Measurements from ENCODE around the gene PCDH9.

DNA sequence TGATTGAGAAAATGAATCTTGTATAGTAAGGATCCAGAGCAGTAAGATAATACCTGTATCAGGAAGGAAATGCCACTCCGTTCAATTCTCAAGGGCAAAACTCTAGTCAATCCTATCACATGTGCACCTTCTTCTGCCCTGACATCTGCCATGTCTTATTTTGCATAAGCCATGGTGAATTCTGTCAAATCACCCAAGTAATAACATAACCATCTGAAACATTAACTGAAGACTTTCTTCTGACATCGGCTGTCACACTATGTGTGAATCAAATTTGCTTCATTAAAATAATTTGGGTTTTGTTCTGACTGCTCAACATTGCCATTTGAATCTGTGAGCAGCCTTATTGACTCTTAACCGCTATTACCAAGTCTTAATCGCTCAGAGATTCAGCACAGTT, 91.2 kb downstream of the PCDH9 start:
- TF ChIP-seq, protein P1, sequence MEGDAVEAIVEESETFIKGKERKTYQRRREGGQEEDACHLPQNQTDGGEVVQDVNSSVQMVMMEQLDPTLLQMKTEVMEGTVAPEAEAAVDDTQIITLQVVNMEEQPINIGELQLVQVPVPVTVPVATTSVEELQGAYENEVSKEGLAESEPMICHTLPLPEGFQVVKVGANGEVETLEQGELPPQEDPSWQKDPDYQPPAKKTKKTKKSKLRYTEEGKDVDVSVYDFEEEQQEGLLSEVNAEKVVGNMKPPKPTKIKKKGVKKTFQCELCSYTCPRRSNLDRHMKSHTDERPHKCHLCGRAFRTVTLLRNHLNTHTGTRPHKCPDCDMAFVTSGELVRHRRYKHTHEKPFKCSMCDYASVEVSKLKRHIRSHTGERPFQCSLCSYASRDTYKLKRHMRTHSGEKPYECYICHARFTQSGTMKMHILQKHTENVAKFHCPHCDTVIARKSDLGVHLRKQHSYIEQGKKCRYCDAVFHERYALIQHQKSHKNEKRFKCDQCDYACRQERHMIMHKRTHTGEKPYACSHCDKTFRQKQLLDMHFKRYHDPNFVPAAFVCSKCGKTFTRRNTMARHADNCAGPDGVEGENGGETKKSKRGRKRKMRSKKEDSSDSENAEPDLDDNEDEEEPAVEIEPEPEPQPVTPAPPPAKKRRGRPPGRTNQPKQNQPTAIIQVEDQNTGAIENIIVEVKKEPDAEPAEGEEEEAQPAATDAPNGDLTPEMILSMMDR (IDR thresholded peaks at IDR 0.05), result no peak
- no peak for TF ChIP-seq POLR2A (IDR thresholded peaks at IDR 0.05)

Data from Peyer's patch (tissue), 4 donors.